GM12874 (cell line): ENCODE measurements around the gene CDH13.

Experiments
- TF ChIP-seq, protein P1 (sequence below): IDR thresholded peaks from 2 replicates; pipeline ENCODE4 v1.5.1; 2011; ENCODE audit warnings: low read depth, mild to moderate bottlenecking, control low read depth, low read length, moderate library complexity; ENCODE audit not compliant: insufficient read depth

The CDH13 gene

DNA sequence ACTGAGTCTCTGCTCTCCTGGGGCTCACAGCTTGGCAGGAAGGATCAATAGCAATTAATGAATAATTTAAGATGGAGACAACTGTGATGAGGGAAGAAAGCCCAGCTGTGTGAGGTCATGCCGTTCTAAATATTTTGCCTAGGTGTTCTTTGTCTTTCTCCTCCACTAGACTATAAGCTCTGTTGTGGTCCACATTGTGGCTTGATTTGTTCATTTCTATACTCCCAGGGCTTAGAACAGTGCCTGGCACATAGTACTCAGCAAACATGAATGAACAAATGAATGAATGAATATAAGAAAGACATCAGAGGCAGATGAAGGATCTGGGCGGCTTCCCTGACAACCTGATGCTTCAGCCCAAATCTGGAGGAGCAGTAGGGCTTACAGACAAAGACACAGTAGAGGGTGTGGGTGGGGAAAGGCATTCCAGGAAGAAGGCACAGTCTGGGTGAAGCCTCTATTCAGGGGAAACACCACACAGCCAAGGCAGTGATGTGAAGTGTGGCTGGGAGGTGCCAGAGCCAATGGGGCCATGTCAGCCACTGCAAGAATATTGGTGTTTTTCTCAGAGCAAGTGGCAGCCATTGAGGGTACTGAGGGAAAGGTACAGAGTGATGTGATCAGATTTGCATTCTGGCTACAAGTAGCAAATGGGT lies 8.3 kb downstream of the CDH13 start:
- TF ChIP-seq, protein P1, sequence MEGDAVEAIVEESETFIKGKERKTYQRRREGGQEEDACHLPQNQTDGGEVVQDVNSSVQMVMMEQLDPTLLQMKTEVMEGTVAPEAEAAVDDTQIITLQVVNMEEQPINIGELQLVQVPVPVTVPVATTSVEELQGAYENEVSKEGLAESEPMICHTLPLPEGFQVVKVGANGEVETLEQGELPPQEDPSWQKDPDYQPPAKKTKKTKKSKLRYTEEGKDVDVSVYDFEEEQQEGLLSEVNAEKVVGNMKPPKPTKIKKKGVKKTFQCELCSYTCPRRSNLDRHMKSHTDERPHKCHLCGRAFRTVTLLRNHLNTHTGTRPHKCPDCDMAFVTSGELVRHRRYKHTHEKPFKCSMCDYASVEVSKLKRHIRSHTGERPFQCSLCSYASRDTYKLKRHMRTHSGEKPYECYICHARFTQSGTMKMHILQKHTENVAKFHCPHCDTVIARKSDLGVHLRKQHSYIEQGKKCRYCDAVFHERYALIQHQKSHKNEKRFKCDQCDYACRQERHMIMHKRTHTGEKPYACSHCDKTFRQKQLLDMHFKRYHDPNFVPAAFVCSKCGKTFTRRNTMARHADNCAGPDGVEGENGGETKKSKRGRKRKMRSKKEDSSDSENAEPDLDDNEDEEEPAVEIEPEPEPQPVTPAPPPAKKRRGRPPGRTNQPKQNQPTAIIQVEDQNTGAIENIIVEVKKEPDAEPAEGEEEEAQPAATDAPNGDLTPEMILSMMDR, result no peak

DNA sequence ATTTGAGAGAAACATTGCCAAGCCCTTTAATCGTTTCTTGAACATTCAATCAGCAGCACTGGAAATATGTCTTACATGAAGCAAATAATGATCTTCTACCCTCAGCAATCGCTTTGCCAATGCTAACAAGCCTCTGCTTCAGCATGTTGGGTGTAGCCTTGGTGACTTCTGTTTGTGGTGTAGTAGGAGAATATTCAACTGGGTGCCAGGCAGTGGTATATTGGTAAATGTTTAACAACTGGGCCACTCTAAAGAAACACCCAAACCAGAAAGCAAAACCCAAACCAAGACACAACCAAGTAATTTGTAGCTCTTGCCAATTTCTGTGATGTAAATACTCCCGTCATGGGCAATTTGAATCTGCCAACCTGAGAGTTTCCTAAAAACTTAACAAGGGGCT lies 9.7 kb downstream of the CDH13 start:
- TF ChIP-seq, protein P1, result no peak

DNA sequence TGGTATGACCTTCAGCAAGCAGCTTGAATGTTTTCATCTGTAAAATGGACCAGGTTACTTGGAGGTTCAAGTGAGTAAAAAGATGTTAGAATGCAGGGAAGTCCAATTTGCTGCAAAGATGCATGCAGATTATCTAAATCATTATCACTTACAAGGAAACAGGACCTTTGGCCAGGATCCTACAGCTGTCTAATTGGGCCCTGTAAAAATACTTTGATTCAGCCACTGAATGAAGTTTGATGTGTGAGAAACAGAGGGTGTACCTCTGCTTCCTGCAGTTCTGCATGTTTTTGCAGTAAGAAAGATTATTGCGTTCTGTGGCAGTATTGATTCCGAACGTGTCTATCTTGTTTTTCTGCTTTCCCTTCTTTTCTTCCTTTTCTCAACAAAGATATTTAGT lies 10.2 kb downstream of the CDH13 start:
- TF ChIP-seq, protein P1, result no peak

DNA sequence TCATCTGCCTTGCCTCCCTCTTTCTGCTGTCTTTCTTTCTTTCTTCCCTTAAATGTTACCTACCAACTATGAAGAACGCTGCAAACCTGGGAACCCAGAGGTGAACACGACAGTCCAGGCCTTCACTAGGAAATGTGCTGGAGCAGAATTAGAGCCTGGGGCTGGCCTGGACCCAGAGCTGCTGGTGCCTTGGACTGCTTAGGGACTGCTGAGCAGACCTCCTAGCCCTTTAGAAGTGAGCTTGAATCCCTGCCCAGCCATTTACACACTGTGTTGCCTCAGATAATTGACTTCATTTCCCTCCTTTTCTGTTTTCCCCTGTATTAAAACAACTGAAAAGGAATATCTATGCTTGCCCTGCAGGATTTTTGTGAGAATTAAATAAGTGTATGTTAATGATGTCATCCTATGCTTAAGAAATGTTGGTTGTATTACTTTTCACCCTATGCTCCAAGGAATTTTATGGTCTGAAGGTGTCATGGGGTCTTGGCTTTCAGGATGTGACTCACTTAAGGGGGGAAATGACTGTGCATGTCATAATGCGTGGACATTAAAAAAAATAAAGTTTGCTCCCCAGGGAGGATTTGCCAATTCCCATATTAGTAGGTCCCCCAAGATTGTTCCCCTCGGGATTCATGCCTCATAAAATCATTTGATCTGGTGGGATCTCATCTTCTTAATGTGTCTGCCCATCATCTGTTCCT lies 11.5 kb downstream of the CDH13 start:
- TF ChIP-seq, protein P1, result no peak

DNA sequence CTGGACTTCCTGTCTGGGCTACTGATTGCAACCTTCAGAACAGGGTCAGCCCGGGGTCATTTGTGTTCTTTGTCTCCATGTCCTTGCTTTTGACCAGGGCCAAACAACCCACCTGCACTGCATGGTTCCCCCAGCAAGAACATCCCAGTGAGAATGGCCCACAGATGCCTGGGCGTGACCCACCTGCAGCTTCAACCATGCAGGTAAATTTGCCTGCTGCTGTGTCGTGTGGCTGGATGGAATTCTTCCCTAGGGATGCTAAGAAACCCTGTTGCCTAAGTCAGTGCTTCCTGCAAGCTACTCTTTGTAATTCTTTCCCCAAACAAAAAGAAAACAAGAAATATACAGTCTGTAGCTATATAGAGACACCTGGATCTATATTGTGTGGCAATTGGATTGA lies 12.5 kb downstream of the CDH13 start:
- TF ChIP-seq, protein P1, result no peak

DNA sequence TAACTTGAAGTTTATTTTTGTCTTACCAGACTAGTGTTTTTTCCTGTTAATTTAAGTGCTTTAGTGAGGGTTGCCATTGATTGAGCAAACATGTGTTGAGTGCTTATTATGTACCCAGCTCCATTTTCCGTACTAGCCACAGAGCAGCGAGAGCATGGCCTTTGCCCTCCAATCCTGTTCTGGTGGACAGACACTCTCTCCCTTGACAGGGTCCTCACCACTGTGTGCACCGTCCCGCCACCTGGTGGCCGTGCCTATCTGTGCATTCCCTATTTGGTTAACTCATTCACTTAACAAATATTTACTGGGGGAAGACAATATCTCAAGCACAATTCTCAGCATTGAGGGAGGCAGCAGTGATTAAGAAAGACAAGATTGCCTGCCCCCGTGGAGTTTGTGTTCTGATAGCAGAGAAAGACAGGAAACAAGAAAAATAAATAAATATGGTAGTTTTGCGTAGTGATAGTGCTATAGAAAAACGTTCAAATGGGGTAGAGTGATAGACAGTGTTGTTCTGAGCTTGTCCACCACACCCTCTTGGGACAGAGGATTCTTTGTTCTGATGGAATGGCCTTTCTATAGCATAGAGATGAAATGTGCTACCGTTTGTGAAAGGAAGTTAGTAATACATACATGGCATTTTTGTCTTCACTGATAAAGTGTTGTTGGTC lies 13.0 kb downstream of the CDH13 start:
- TF ChIP-seq, protein P1, result peak; percentile 88

DNA sequence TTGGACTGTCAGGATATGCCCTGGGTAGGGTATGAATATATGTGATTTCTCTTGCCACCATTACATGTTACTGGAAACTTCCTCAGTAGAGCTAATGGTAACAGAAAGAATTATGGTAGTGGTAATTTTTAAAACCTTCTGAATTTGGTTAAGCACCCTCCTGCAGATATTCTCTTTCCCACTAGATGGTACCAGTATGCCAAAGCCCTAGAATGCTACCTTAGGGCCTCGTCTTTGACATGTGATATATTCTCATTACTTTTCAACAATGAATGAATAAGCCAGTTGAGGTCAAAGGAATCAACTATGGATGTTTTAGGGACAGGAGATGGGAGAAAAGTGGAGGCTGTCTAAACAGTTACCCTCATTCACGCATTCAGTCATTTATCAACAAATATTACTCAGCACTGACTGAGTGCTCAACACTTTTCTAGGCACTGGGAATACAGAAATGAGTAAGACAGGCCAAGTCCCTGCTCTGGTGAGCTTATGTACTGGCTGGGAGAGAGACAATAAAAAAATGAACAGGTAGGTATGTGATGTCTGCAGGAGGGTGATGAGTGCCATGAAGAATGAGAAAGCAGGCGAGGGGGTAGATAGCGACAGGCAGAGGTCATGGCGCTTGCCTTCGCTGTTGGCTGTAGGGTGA lies 14.7 kb downstream of the CDH13 start:
- TF ChIP-seq, protein P1, result 0 out of 2 replicates have a peak, but pooled peaks have one; percentile 17
